Mucosa of stomach (tissue), 1 donor: ENCODE results near the gene BPTF.
"Not testable (repeated sequence)": the region's sequence is repeated elsewhere in the genome, so short reads cannot be mapped to it uniquely, and the experiment has no call there.

Experiments used
- H3K27me3 ChIP-seq: one replicate; pipeline ENCODE4 v1.7.0; 2013; ENCODE audit warnings: mild to moderate bottlenecking, low read length; ENCODE audit not compliant: control insufficient read depth, insufficient read depth
- H3K36me3 ChIP-seq: one replicate; pipeline ENCODE4 v1.7.0; 2013; ENCODE audit warnings: low read length; ENCODE audit not compliant: control insufficient read depth, insufficient read depth
- H3K4me1 ChIP-seq: one replicate; pipeline ENCODE4 v1.7.0; 2013; ENCODE audit warnings: mild to moderate bottlenecking, low read length; ENCODE audit not compliant: control insufficient read depth, insufficient read depth
- H3K4me3 ChIP-seq: one replicate; pipeline ENCODE4 v1.7.0; 2013; ENCODE audit warnings: low read length
- H3K9ac ChIP-seq: one replicate; pipeline ENCODE4 v1.7.0; 2013; ENCODE audit warnings: mild to moderate bottlenecking, low read length, moderate library complexity
- H3K9me3 ChIP-seq: one replicate; pipeline ENCODE4 v1.7.0; 2013; ENCODE audit warnings: mild to moderate bottlenecking, low read length, moderate library complexity; ENCODE audit not compliant: control insufficient read depth
- donor health status: Pancreatic carcinoma.

The BPTF gene

GRCh38 chr17:67824735-67825626 lies at the start of gene BPTF:
BPTF (plus strand) TSS chr17:67825503; CDS start chr17:67825725, 222 bp downstream.
- Histone ChIP-seq H3K4me3 (peak within 1 kb of the TSS; percentile 63), H3K9me3 (no peaks in the 10 kb centered on the region), H3K9ac (peak within 1 kb of the TSS; percentile 88), H3K4me1 (peaks cover 14% of the 10 kb centered on the region), H3K27me3 (no peaks in the 10 kb centered on the region), H3K36me3 (no peaks in the 10 kb centered on the region)

- Histone ChIP-seq H3K4me1 (peaks cover 10% of the 10 kb centered on the region), H3K9me3 (no peaks in the 10 kb centered on the region), H3K27me3 (no peaks in the 10 kb centered on the region), H3K4me3 (no peak overlapping the region), H3K36me3 (no peaks in the 10 kb centered on the region), H3K9ac (no peak overlapping the region)
These were observed 46.1 kb upstream of the BPTF start for GRCh38 chr17:67779098-67779672.

- H3K9me3 ChIP-seq: no peaks in the 10 kb centered on the region
- no peak overlapping the region for H3K4me3 ChIP-seq
- peaks cover 17% of the 10 kb centered on the region for H3K4me1 ChIP-seq
- no peak overlapping the region for H3K9ac ChIP-seq
- H3K36me3 ChIP-seq: no peaks in the 10 kb centered on the region
- no peaks in the 10 kb centered on the region for H3K27me3 ChIP-seq
These were observed 40.8 kb upstream of the BPTF start for GRCh38 chr17:67784364-67785121.

- H3K27me3 ChIP-seq: no peaks in the 10 kb centered on the region
- H3K36me3 ChIP-seq: no peaks in the 10 kb centered on the region
- H3K9me3 ChIP-seq: no peaks in the 10 kb centered on the region
- no peak overlapping the region for H3K9ac ChIP-seq
- peaks cover 17% of the 10 kb centered on the region for H3K4me1 ChIP-seq
- no peak overlapping the region for H3K4me3 ChIP-seq
These were observed 40.2 kb upstream of the BPTF start for GRCh38 chr17:67785122-67785477.

GRCh38 chr17:67785504-67785903 lies 39.8 kb upstream of the BPTF start:
- H3K4me1 ChIP-seq: peaks cover 17% of the 10 kb centered on the region
- H3K36me3 ChIP-seq: no peaks in the 10 kb centered on the region
- no peaks in the 10 kb centered on the region for H3K9me3 ChIP-seq
- H3K27me3 ChIP-seq: no peaks in the 10 kb centered on the region
- H3K9ac ChIP-seq: no peak overlapping the region
- H3K4me3 ChIP-seq: no peak overlapping the region

- H3K4me3 ChIP-seq: no peak overlapping the region
- no peaks in the 10 kb centered on the region for H3K27me3 ChIP-seq
- peaks cover 7% of the 10 kb centered on the region for H3K4me1 ChIP-seq
- H3K9me3 ChIP-seq: no peaks in the 10 kb centered on the region
- no peak overlapping the region for H3K9ac ChIP-seq
- no peaks in the 10 kb centered on the region for H3K36me3 ChIP-seq
These were observed 24.8 kb upstream of the BPTF start for GRCh38 chr17:67800495-67800928.

GRCh38 chr17:67801626-67802175 lies 23.6 kb upstream of the BPTF start:
- Histone ChIP-seq H3K9me3 (no peaks in the 10 kb centered on the region), H3K36me3 (no peaks in the 10 kb centered on the region), H3K4me3 (no peak overlapping the region), H3K9ac (no peak overlapping the region), H3K4me1 (peaks cover 7% of the 10 kb centered on the region), H3K27me3 (no peaks in the 10 kb centered on the region)

GRCh38 chr17:67810464-67810863 lies 14.8 kb upstream of the BPTF start:
- H3K9me3 ChIP-seq: no peaks in the 10 kb centered on the region
- no peak overlapping the region for H3K4me3 ChIP-seq
- H3K36me3 ChIP-seq: no peaks in the 10 kb centered on the region
- H3K27me3 ChIP-seq: no peaks in the 10 kb centered on the region
- H3K4me1 ChIP-seq: no peaks in the 10 kb centered on the region
- H3K9ac ChIP-seq: no peak overlapping the region

GRCh38 chr17:67812380-67812779 lies 12.9 kb upstream of the BPTF start:
- not testable (repeated sequence) for H3K27me3 ChIP-seq, H3K9me3 ChIP-seq, H3K4me3 ChIP-seq, H3K36me3 ChIP-seq, H3K4me1 ChIP-seq, H3K9ac ChIP-seq

GRCh38 chr17:67813803-67814180 lies 11.5 kb upstream of the BPTF start:
- H3K27me3 ChIP-seq: no peaks in the 10 kb centered on the region
- H3K4me1 ChIP-seq: no peaks in the 10 kb centered on the region
- no peaks in the 10 kb centered on the region for H3K36me3 ChIP-seq
- H3K9me3 ChIP-seq: no peaks in the 10 kb centered on the region
- no peak overlapping the region for H3K9ac ChIP-seq
- H3K4me3 ChIP-seq: no peak overlapping the region

- Histone ChIP-seq H3K27me3 (no peaks in the 10 kb centered on the region), H3K4me1 (no peaks in the 10 kb centered on the region), H3K9me3 (no peaks in the 10 kb centered on the region), H3K36me3 (no peaks in the 10 kb centered on the region), H3K4me3 (no peak overlapping the region), H3K9ac (no peak overlapping the region)
These were observed 6.9 kb upstream of the BPTF start for GRCh38 chr17:67818110-67819002.
